HG02943 (cell line): ENCODE results near the gene PDE1C.
A peak's percentile ranks its signal among the peaks of the same experiment; 100 is the strongest.

Experiments used
- ATAC-seq: cut with Tn5 transposase; IDR thresholded peaks from one replicate; pipeline ENCODE4 v1.9.1; 2021; ENCODE audit warnings: mild to moderate bottlenecking, low read depth, moderate library complexity; ENCODE audit not compliant: unreplicated experiment

The PDE1C gene

GRCh38 chr7:31910191-31910590 is 160.0 kb downstream of the PDE1C start:
- no peak for ATAC-seq

DNA sequence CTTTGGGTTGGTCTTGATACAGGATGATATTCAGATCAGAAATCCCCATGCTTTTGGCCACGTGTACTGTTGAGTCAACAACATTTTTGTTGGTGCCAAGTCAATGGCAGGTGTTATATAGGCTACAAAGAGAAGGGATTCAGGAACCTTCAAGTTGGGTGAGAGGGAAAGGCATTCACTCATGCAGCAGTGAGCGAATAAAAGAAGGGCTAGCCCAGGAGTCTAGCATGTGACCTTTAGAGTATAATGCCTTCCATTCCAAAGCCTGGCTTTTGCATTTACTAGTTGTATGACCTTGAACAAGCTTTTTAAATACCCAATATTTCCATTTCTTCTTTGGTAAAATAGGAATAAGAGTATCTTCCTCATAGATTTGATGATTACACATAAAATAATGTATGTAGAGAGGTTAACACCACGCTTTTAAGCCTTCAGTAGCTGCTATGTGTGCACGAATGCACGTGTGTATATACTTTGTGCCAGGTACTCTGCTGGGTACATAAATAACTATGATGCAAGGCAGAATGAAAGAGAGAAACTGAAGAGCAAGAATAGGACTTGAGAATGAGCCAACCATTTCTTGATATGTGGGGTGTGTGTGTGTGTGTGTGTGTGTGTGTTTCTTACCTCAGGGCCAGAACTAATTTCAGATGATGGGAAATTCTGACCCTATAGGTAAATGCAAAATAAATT is 163.6 kb downstream of the PDE1C start:
- ATAC-seq = no peak

DNA sequence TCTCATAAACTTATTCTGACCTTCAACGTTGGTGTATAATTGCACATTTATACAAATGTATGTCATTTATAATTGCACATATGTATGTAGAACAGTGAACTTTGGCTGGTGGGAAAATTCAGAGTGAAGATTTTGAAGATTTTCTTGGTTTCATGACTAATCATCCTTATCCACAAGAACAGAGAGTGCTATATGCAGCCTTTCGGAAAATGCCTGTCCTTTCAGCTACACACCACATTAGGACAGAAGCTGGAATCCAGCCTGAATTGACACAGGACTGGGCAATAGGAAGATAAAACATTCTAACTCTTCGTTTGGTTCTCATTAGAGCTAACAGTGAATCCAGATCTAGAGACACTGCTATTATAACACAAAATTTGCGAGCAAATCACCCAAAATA is 166.2 kb downstream of the PDE1C start:
- ATAC-seq = no peak

- ATAC-seq = no peak
Observed at GRCh38 chr7:31899356-31899927, 170.8 kb downstream of the PDE1C start.

DNA sequence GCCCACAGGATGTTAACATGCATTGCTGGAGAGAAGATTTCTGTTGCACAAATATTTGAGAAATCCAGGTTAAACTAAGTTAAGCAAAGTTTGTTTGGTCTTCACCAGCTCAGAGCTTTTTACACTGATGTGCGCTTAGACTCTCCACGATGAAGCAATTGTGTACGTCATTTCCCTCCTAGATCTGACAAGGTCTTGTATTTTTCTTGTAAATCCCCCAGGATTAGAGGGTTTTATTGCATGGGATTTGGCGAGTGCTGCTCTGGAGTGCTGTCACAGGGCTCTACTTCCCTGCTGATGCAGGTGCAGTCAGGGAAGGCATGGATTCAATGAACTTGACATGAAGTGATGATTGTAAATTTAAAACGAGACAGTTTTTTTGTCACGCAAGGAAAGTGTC is 173.3 kb downstream of the PDE1C start:
- ATAC-seq = no peak

DNA sequence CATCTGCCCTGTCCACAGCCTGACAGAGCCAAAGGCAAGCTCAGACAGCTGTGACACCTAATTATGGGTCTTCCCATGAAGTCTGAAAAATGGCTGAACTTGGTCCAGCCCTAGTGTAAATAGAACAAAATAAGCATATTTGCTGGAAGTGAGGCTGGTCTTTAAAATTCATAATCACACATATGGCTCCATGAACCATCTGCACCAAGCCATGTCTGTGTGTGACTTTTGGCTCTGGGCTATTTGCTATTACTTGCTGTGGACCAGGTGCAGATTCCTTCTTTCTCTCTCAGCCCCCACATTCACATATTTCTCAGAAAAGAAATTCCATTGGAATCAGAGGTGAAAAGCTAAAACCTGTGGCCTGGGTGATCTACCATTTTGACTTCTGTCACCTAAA is 175.9 kb downstream of the PDE1C start:
- no peak for ATAC-seq

GRCh38 chr7:31893365-31893764 is 176.8 kb downstream of the PDE1C start:
- ATAC-seq = no peak

DNA sequence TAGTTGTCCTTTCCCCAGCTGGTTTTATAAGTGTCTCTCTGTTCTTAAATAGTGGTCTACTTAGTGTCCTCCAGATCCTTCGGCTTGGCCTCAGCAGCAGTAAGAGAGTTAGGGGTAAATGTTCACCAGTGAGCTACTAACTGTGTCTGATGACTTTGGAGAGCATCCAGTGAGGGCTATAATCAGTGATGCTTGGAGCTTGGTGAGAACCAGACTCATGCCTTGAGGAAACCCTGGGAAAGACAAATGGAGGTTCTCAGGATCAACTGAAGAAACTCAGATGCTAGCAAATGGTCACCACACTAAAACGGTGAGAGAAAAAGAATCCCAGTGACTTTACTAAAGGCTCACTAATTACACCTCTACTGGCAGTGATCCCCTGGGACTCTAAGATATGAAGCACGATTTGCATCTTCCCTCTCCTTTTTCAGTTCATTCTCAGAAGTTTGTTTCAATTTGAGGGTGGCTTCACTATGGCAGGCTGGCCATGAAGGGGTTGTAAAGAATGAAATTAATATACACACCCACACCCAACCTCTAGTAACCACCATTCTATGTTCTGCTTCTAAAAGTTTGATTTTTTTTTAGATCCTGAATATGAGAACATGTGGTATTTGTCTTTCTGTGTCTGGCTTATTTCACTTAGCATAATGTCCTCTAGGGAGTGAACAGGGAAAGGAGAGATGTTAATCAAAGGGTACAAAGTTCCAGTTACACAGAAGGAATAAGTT is 177.9 kb downstream of the PDE1C start:
- peak; percentile 85 for ATAC-seq

- ATAC-seq = no peak
Observed at GRCh38 chr7:31890766-31891165, 179.4 kb downstream of the PDE1C start.

GRCh38 chr7:31890198-31890597 is 180.0 kb downstream of the PDE1C start:
- ATAC-seq = no peak

- no peak for ATAC-seq
Observed at GRCh38 chr7:31887006-31887405, 183.2 kb downstream of the PDE1C start.

GRCh38 chr7:31885171-31885570 is 185.0 kb downstream of the PDE1C start:
- ATAC-seq = no peak

DNA sequence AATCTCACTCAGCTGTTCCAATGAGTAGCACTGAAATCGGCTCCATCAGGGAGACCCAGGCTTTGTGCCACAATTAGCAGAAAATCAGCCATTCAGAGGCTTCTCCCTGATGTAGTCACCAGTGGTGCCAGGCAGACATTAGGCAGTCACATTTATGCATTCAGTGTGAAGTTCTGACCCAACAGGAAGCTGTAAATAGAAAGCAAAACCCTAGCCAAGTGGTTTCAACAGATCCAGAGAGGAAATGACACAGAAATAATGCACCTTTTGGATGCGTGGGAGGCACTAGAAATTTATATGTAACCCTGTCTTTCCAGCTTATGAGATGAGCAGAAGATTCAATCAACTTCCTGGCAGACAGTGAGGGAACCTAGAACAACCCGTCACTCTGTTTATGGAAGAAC is 186.4 kb downstream of the PDE1C start:
- ATAC-seq = no peak

GRCh38 chr7:31882187-31882586 is 188.0 kb downstream of the PDE1C start:
- no peak for ATAC-seq

GRCh38 chr7:31878875-31879274 is 191.3 kb downstream of the PDE1C start:
- ATAC-seq = no peak

- ATAC-seq = no peak
Observed at GRCh38 chr7:31875424-31875823, 194.8 kb downstream of the PDE1C start.

- no peak for ATAC-seq
Observed at GRCh38 chr7:31874631-31875386, 195.4 kb downstream of the PDE1C start.

DNA sequence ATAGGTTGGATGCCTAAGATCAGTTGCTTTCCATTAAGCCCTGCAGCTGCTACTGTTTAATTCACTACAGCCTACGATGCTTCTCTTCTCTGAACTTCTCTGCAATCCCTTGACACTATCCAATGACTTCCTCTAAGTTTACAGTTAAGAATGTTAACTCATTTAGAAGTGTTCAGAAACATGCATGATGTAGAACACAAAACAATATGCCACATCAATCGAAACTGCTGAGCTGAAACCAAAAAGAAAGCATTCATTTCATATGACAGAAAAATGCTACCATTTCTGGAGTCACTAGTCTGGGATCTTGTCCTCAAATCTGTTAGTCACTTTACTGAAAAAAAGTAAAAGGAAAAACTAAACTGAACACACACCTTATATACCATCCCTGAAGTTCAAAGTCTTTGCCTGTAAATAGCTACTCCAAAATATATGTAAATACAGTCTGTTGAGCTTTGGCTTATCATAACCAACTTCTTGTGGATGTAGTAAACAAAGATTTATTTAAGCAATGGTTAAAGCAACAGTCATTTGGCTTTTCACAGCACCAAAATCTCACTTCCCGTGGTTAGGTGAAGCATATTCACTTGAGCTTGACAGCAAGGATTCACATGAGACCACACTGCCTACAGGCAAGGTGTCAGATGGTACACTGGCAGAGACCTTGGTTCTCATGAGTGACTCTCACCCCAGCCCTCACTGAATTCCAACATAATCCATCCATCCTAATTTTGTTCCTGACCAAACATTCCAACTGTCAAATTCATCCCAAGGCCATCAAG is 196.2 kb downstream of the PDE1C start:
- ATAC-seq = peak; percentile 78

DNA sequence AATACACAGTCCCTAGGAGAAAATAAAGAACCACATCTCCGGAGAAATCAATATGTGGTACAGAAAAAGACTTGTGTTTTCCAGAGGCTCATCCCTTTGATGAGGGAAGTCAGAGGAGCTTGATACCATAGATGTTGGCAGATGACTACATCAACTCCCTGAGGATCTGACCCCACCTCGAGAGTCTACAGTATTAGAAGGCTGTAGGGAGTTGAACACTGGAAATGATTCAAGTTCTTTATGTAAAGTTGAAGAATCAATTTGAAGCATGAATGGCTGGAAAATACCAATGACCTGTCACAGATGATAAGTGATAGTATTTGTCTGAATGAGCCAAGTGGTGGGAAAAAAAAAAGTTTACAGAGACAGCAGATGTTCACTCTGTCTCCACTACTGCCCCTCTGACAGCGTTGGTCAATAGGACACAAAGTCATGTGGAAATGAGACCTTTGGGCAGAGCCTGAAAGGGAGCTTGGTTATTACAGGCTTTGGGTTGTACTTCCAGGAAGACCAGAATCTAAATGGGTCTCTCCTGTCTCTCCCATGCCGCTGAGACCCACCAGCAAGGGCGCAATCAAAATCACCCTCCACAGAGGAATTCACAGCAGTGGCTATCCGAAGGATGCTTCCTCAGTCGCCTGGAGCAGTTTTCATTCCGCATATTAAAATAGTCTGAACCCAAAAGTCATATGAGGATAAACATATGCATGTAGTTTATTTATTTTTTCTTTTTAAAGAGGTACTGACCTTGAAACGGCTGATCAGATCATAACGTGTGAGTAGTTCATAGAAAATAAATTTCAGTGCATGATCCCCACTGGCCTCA is 197.4 kb downstream of the PDE1C start:
- no peak for ATAC-seq

GRCh38 chr7:31864646-31865045 is 205.6 kb downstream of the PDE1C start:
- ATAC-seq = no peak
